ENCODE results near the gene APH1A.
"Not testable (repeated sequence)": the region's sequence is repeated elsewhere in the genome, so short reads cannot be mapped to it uniquely, and the experiment has no call there.

APH1A gene

GRCh38 chr1:150268705-150269403 is at the start of gene APH1A:
APH1A (minus strand) TSS chr1:150269016; CDS start chr1:150268810, 206 bp downstream.
- DNase-seq, result peak; percentile 96

- DNase-seq, result not testable (repeated sequence)
Measured at GRCh38 chr1:150314691-150315090, 45.9 kb upstream of the APH1A start.

GRCh38 chr1:150311762-150312161 is 42.9 kb upstream of the APH1A start:
- DNase-seq, result no peak

GRCh38 chr1:150309758-150310508 is 41.1 kb upstream of the APH1A start:
- peak; percentile 49 for DNase-seq

- not testable (repeated sequence) for DNase-seq
Measured at GRCh38 chr1:150308585-150308984, 39.8 kb upstream of the APH1A start.

- no peak for DNase-seq
Measured at GRCh38 chr1:150302902-150303301, 34.1 kb upstream of the APH1A start.

GRCh38 chr1:150302338-150302737 is 33.5 kb upstream of the APH1A start:
- no peak for DNase-seq

GRCh38 chr1:150299716-150300115 is 30.9 kb upstream of the APH1A start:
- no peak for DNase-seq

- no peak for DNase-seq
Measured at GRCh38 chr1:150295476-150295875, 26.7 kb upstream of the APH1A start.

- DNase-seq, result peak; percentile 94
Measured at GRCh38 chr1:150293433-150294253, 24.8 kb upstream of the APH1A start, which contains the start of gene MRPS21. MRPS21 (plus strand) TSS chr1:150293861; CDS start chr1:150294367, 506 bp downstream.

GRCh38 chr1:150288822-150289221 is 20.0 kb upstream of the APH1A start:
- no peak for DNase-seq

- no peak for DNase-seq
Measured at GRCh38 chr1:150288382-150288781, 19.6 kb upstream of the APH1A start.

GRCh38 chr1:150283260-150283659 is 14.4 kb upstream of the APH1A start:
- DNase-seq, result no peak

- peak; percentile 90 for DNase-seq
Measured at GRCh38 chr1:150282558-150282958, 13.7 kb upstream of the APH1A start.

GRCh38 chr1:150281758-150282557 is 13.1 kb upstream of the APH1A start, which contains the start of gene CIART:
CIART (plus strand) TSS chr1:150282554; CDS start chr1:150283268, 714 bp downstream.
- peak; percentile 98 for DNase-seq

- DNase-seq, result peak; percentile 49
Measured at GRCh38 chr1:150281221-150281757, 12.5 kb upstream of the APH1A start.

GRCh38 chr1:150280138-150280707 is 11.4 kb upstream of the APH1A start:
- no peak for DNase-seq

GRCh38 chr1:150273311-150273710 is 4.5 kb upstream of the APH1A start:
- DNase-seq, result no peak

- DNase-seq, result no peak
Measured at GRCh38 chr1:150271291-150271959, 2.6 kb upstream of the APH1A start.

- no peak for DNase-seq
Measured at GRCh38 chr1:150269451-150269850, 635 bp upstream of the APH1A start.

GRCh38 chr1:150268340-150268704 is 494 bp downstream of the APH1A start:
- DNase-seq, result no peak
